ENCODE results near the gene DIDO1.

DIDO1 gene

GRCh38 chr20:62880147-62880934 lies 46.0 kb downstream of the DIDO1 start:
- TF ChIP-seq CTCF (IDR thresholded peaks at IDR 0.05), result no peak

GRCh38 chr20:62879275-62880146 lies 46.8 kb downstream of the DIDO1 start:
- no peak for TF ChIP-seq CTCF (IDR thresholded peaks at IDR 0.05)

GRCh38 chr20:62878244-62879038 lies 47.9 kb downstream of the DIDO1 start:
- TF ChIP-seq CTCF (IDR thresholded peaks at IDR 0.05), result no peak

- TF ChIP-seq CTCF (IDR thresholded peaks at IDR 0.05), result no peak
These were observed 49.1 kb downstream of the DIDO1 start for GRCh38 chr20:62876902-62877816.

- no peak for TF ChIP-seq CTCF (IDR thresholded peaks at IDR 0.05)
These were observed 49.8 kb downstream of the DIDO1 start for GRCh38 chr20:62876501-62876901.

GRCh38 chr20:62875419-62876361 lies 50.6 kb downstream of the DIDO1 start:
- peak; percentile 53 for TF ChIP-seq CTCF (IDR thresholded peaks at IDR 0.05)

All from LNCAP (cell line).